Tibial nerve (tissue), 4 donors: ENCODE results near the gene CNP. TPM values are rescaled to one million over a fixed set of nuclear protein-coding genes. Genes with fewer than 3 reads are reported as not detected.

ENCODE experiments used
- DNase-seq, 2 donors: peaks; one replicate each; pipeline ENCODE4 v3.0.0-alpha.2; 2019; ENCODE audit warnings: low spot score in 2 of 2
- H3K27ac ChIP-seq, 4 donors: fragments of 200-600 bp; sonication (generic) in 3 of 4; one replicate each; pipeline ENCODE4 v1.5.1; 2017 to 2019; ENCODE audit warnings: mild to moderate bottlenecking in 1 of 4
- H3K27me3 ChIP-seq, 2 donors: fragments of 200-600 bp; sonication (generic) in 1 of 2; one replicate each; pipeline versions ENCODE4 v1.5.1 to v1.6.0; 2017 to 2019
- H3K36me3 ChIP-seq, 3 donors: fragments of 200-600 bp; sonication (generic); one replicate each; pipeline ENCODE4 v1.5.1; 2018 to 2019
- H3K4me1 ChIP-seq, 4 donors: fragments of 200-600 bp; sonication (generic) in 3 of 4; one replicate each; pipeline ENCODE4 v1.5.1; 2017 to 2019
- H3K4me3 ChIP-seq, 4 donors: fragments of 200-600 bp; sonication (generic) in 3 of 4; one replicate each; pipeline ENCODE4 v1.5.1; 2017 to 2019; ENCODE audit warnings: mild to moderate bottlenecking in 1 of 4, moderate library complexity in 1 of 4
- H3K9me3 ChIP-seq, 4 donors: fragments of 200-600 bp; sonication (generic) in 3 of 4; one replicate each; pipeline ENCODE4 v1.5.1; 2017 to 2019
- EP300 ChIP-seq, 2 donors: sonication (generic); formaldehyde crosslinking; IDR thresholded peaks; one replicate each; pipeline ENCODE4 v1.6.1; 2017; ENCODE audit warnings: antibody characterized with exemption in 2 of 2, mild to moderate bottlenecking in 1 of 2
- POLR2A ChIP-seq, 2 donors: fragments of 450-650 bp; IDR thresholded peaks; one replicate each; pipeline ENCODE4 v1.6.1; 2017; ENCODE audit warnings: antibody characterized with exemption in 2 of 2, mild to moderate bottlenecking in 2 of 2, moderate library complexity in 2 of 2
- WGBS, 2 donors: methylation state at CpG; one replicate each; pipeline ENCODE4 v1.1.5; 2018; 5-methylcytosine and 5-hydroxymethylcytosine counted together
- total RNA-seq, 4 donors: library from RNA; depleted of rRNA; stranded (reverse); fragments of >200 nt; gene quantifications; one replicate each; pipeline ENCODE4 v1.1.0, GENCODE V29; 2016
- TF ChIP-seq, protein P1 (sequence below), 5 experiments: fragments of 200-600 bp in 3 of 5; fragments of 450-650 bp in 2 of 5; sonication (generic) in 3 of 5; IDR thresholded peaks; one replicate each; pipeline ENCODE4 v1.5.1; 2016 to 2019; ENCODE audit warnings: antibody characterized with exemption in 5 of 5, mild to moderate bottlenecking in 3 of 5, moderate library complexity in 2 of 5

The CNP gene
- total RNA-seq, 4 donors from 2014 or later: 174 to 345 (median 256) TPM

DNA sequence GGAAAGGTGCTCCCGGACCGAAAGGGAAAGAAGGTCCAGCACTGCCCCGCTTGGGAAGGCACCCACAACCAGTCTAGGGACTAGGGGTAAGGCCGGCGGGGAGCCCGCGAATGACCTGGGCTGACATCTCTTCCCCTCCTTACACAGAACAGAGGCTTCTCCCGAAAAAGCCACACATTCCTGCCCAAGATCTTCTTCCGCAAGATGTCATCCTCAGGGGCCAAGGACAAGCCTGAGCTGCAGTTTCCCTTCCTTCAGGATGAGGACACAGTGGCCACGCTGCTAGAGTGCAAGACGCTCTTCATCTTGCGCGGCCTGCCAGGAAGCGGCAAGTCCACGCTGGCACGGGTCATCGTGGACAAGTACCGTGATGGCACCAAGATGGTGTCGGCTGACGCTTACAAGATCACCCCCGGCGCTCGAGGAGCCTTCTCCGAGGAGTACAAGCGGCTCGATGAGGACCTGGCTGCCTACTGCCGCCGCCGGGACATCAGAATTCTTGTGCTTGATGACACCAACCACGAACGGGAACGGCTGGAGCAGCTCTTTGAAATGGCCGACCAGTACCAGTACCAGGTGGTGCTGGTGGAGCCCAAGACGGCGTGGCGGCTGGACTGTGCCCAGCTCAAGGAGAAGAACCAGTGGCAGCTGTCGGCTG is 1.5 kb downstream of the CNP start:
- peak overlapping the region; percentile 76 to 99 (median 90) for H3K4me3 ChIP-seq
- DNase-seq: no peak

DNA sequence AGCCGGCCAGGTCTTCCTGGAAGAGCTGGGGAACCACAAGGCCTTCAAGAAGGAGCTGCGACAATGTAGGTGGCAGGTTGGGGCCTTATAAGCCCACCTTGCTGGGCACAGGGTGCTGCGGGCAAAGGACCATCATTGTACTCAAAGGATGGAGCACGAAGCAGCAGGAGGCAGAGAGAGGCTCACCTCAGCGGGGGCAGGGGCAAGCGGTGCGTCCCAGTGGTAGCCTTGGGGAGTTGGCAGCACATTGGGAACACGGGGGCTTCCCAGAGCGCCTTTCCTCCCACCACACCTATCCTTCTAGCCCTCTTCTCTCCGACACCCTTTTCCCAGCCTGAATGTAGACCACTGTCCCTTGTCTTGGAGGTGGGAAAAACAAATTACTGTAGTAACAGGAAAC is 2.1 kb downstream of the CNP start:
- H3K9me3 ChIP-seq: no peaks in the 10 kb centered on the region
- WGBS, 2 donors: 68 to 76% methylated on average over 10 of the region's 10 CpGs
- H3K27me3 ChIP-seq: no peaks in the 10 kb centered on the region
- TF ChIP-seq POLR2A (IDR thresholded peaks at IDR 0.05) (no peak), EP300 (IDR thresholded peaks at IDR 0.05) (no peak)
- TF ChIP-seq, protein P1, sequence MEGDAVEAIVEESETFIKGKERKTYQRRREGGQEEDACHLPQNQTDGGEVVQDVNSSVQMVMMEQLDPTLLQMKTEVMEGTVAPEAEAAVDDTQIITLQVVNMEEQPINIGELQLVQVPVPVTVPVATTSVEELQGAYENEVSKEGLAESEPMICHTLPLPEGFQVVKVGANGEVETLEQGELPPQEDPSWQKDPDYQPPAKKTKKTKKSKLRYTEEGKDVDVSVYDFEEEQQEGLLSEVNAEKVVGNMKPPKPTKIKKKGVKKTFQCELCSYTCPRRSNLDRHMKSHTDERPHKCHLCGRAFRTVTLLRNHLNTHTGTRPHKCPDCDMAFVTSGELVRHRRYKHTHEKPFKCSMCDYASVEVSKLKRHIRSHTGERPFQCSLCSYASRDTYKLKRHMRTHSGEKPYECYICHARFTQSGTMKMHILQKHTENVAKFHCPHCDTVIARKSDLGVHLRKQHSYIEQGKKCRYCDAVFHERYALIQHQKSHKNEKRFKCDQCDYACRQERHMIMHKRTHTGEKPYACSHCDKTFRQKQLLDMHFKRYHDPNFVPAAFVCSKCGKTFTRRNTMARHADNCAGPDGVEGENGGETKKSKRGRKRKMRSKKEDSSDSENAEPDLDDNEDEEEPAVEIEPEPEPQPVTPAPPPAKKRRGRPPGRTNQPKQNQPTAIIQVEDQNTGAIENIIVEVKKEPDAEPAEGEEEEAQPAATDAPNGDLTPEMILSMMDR (IDR thresholded peaks at IDR 0.05): no peak
- H3K27ac ChIP-seq: peak overlapping the region; percentile 87 to 97 (median 92)
- DNase-seq: no peak
- H3K36me3 ChIP-seq: peaks cover 0 to 56% (median 4%) of the 10 kb centered on the region in 3 donors
- H3K4me3 ChIP-seq: peak overlapping the region; percentile 76 to 99 (median 90)
- H3K4me1 ChIP-seq: peaks cover 0 to 78% (median 45%) of the 10 kb centered on the region in 4 donors

More for the DNA sequence above, 1.5 kb downstream of the CNP start:
- no peaks in the 10 kb centered on the region for H3K9me3 ChIP-seq
- peaks cover 0 to 75% (median 39%) of the 10 kb centered on the region in 4 donors for H3K4me1 ChIP-seq
- H3K36me3 ChIP-seq: peaks cover 0 to 49% (median 4%) of the 10 kb centered on the region in 3 donors
- 52 to 62% methylated on average over 32 to 36 of the region's 37 CpGs for WGBS, 2 donors
- TF ChIP-seq, protein P1 (IDR thresholded peaks at IDR 0.05): no peak
- no peak for TF ChIP-seq POLR2A (IDR thresholded peaks at IDR 0.05)
- no peak for TF ChIP-seq EP300 (IDR thresholded peaks at IDR 0.05)
- H3K27me3 ChIP-seq: no peaks in the 10 kb centered on the region
- peak overlapping the region; percentile 87 to 97 (median 92) for H3K27ac ChIP-seq

DNA sequence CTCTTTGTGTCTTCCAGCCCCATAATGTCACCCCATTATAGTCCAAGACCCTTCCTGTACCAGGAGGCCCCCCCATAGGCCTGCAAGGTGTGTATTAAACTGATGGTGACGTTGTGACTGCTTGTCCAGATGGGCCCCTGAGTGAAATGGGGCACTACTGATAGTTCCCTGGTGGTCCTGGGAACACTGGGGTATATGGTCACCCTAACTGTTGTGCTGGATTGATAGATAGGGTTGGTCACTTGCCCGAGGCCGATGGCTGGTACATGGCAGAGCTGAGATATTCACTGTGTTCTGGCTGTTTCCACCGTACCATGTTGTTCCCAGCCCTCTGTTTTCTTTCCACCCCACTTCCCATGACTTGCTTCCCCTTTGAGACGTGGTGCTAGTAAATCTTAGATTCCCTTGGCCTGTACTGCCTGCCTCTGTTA is 4.3 kb downstream of the CNP start:
- DNase-seq: no peak
- 38 to 39% methylated on average over 5 of the region's 5 CpGs for WGBS, 2 donors
- peaks cover 0 to 78% (median 8%) of the 10 kb centered on the region in 3 donors for H3K36me3 ChIP-seq
- H3K4me3 ChIP-seq: peak overlapping the region in 1 of 4 donors; percentile 99
- H3K4me1 ChIP-seq: peaks cover 0 to 84% (median 46%) of the 10 kb centered on the region in 4 donors
- H3K27ac ChIP-seq: peak overlapping the region in 3 of 4 donors; percentile 91 to 97 (median 94)
- H3K27me3 ChIP-seq: no peaks in the 10 kb centered on the region
- no peaks in the 10 kb centered on the region for H3K9me3 ChIP-seq
- TF ChIP-seq, protein P1 (IDR thresholded peaks at IDR 0.05): no peak
- no peak for TF ChIP-seq EP300 (IDR thresholded peaks at IDR 0.05)
- no peak for TF ChIP-seq POLR2A (IDR thresholded peaks at IDR 0.05)

DNA sequence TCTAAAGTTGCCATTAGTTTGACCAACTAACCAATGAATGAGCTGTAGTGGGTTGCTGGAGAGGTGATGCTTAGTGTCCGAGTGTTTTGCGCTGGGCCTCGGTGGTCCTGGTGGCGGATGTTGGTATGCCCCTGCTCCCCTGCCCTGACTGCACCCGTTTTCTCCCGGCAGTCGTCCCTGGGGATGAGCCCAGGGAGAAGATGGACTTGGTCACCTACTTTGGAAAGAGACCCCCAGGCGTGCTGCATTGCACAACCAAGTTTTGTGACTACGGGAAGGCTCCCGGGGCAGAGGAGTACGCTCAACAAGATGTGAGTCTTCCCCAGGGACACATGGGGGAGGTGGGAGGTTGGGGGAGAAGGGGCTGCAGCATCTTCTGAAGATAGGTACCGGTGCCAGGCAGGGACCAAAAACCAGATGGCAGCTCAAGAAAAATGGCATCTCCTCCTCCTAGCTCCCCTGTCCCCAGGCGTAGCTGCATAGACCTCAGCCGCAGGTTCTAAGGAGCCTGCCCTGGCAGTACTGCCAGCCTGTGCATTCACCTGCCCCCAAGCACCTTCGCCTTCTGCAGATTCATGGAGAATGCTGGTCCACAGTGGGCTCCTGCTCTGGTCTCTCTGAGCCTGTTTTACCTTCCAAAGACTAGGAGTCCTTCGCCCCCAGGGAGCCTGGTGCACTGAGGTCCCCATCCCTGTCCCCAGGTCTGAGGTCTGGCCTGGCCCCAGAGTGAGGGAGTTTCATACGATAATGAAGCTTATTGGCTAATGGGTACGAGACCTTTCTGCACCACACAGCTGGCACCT is 5.3 kb downstream of the CNP start:
- WGBS, 2 donors: 51 to 59% methylated on average over 18 of the region's 18 CpGs
- H3K4me1 ChIP-seq: peaks cover 0 to 92% (median 48%) of the 10 kb centered on the region in 4 donors
- no peak for TF ChIP-seq POLR2A (IDR thresholded peaks at IDR 0.05)
- TF ChIP-seq, protein P1 (IDR thresholded peaks at IDR 0.05): no peak
- TF ChIP-seq EP300 (IDR thresholded peaks at IDR 0.05): no peak
- peak overlapping the region in 3 of 4 donors; percentile 63 to 97 (median 94) for H3K27ac ChIP-seq
- peaks cover 0 to 88% (median 17%) of the 10 kb centered on the region in 3 donors for H3K36me3 ChIP-seq
- H3K4me3 ChIP-seq: peak overlapping the region in 2 of 4 donors; percentile 18 to 99
- no peaks in the 10 kb centered on the region for H3K9me3 ChIP-seq
- H3K27me3 ChIP-seq: no peaks in the 10 kb centered on the region
- DNase-seq: no peak
